GM12874 (cell line): ENCODE data around the gene RASA1.

Experiments used
- TF ChIP-seq, protein P1 (sequence below): IDR thresholded peaks from 2 replicates; pipeline ENCODE4 v1.5.1; 2011; ENCODE audit warnings: low read depth, mild to moderate bottlenecking, control low read depth, low read length, moderate library complexity; ENCODE audit not compliant: insufficient read depth

RASA1 gene

DNA sequence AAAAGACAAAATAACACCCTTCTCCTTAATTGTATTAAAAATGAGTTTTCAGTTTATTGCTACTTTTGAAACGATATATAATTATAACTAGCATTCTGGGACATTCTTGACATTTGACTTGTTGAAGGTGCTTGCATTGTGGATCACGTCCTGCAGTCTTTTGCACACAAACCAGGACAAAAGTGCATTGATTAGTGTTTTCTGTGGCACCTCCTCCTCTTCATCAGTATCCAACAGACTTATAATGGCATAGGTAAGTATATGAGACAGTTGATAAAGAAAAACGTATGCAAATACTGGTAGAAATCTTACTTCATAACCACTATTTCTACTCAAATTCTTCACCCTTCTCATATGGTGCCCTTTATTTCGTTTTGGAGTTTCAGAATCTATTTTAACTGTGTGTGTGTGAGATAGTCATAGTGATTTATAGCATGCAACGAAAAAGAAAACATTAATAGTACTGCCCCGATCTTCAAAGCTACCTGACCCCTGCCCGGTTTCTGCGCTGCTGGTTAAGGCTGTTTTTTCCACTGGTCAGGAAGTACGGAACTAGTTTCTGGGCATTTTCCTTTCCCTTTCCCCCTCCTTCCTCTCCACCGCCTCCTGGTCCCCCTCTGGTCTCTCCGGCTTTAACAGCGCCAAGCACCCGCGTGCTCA, 639 bp upstream of the RASA1 start:
- TF ChIP-seq, protein P1, sequence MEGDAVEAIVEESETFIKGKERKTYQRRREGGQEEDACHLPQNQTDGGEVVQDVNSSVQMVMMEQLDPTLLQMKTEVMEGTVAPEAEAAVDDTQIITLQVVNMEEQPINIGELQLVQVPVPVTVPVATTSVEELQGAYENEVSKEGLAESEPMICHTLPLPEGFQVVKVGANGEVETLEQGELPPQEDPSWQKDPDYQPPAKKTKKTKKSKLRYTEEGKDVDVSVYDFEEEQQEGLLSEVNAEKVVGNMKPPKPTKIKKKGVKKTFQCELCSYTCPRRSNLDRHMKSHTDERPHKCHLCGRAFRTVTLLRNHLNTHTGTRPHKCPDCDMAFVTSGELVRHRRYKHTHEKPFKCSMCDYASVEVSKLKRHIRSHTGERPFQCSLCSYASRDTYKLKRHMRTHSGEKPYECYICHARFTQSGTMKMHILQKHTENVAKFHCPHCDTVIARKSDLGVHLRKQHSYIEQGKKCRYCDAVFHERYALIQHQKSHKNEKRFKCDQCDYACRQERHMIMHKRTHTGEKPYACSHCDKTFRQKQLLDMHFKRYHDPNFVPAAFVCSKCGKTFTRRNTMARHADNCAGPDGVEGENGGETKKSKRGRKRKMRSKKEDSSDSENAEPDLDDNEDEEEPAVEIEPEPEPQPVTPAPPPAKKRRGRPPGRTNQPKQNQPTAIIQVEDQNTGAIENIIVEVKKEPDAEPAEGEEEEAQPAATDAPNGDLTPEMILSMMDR: no peak

DNA sequence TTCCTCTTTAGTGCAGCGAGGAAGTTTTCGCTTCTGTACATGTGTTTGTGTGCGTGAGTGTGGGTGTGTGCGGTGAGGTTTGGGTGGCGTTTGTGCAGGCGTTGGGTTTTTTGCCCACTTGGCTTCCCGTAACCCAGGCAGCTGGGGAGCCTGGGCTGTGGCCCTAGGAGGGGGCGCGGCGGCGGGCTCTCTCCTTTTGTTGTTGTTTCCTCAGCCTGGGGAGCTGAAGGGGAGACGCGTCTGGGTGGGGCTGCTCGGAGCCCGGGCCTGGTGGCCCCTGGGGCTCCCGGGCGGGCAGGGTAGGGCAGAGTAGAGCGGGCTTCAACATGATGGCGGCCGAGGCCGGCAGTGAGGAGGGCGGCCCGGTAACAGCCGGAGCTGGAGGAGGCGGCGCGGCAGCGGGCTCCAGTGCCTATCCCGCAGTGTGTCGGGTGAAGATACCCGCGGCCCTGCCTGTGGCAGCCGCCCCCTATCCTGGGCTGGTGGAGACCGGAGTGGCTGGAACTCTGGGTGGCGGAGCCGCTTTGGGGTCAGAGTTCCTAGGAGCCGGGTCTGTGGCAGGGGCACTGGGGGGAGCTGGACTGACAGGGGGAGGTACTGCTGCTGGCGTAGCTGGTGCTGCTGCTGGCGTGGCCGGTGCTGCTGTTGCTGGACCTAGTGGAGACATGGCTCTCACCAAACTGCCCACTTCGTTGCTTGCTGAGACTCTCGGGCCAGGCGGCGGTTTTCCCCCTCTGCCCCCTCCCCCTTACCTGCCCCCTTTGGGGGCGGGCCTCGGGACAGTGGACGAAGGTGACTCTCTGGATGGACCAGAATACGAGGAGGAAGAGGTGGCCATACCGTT, 665 bp downstream of the RASA1 start:
- TF ChIP-seq, protein P1: no peak

DNA sequence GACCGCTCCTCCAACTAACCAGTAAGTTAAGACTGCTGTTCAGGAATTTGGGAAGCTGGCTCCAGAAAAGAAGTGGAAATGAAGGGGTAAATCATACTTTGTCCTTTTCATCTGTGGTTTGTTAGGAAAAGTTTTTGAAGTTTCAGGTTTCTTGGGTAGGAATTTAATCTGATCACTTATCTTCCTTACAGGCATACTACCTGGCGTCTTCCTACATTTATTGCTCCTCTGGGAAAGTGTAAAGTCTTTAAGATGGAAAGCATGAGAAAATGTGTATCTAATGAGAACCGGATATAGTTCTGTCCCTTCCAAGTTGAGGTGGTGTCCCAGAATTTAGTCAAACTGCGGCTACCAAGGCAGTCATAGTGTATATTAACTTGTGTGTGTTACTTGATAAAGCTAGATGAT, 1.3 kb downstream of the RASA1 start:
- TF ChIP-seq, protein P1: no peak

DNA sequence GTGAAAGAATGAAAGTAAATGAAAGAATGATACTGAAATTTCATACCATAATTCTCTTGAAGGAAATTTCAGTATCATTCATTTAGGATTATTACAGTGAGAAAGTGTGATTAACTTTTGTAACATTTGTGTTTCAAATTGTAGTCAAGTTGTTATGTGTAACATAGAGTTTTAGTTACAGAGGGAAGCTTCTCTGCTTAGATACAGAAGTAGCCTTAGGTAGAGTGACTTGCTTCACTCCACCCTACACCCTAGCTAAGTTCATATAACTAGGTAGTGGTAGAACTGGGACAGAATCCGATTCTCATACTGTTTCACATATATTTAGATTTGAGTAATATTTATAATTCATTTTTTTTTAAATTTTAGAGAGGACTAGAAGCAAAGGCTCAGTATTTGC, 9.0 kb downstream of the RASA1 start:
- TF ChIP-seq, protein P1: no peak

DNA sequence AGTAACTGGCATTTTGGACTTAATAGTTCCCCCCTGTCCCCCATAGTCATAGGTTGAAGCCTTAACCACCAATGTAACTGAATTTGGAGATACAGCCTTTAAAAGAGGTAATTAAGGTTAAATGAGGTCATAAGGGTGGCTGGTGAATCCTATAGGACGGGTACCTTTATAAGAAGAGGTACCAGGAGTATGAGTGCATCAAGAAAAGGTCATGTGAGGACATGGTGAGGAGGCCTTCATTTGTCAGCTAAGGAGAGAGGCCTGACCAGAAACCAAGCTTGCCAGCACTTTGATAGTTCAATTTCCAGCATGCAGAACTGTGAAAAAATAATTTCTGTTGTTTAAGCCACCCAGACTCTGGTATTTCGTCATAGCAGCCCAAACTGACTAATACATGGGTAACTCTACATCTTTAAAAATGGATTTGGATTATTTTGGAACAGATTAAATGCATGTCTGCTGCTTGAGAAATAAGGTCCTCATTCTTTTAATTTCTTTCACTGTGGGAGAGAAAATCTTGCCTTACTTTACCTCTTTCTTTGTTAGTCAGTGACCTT, 9.7 kb downstream of the RASA1 start:
- TF ChIP-seq, protein P1: no peak

DNA sequence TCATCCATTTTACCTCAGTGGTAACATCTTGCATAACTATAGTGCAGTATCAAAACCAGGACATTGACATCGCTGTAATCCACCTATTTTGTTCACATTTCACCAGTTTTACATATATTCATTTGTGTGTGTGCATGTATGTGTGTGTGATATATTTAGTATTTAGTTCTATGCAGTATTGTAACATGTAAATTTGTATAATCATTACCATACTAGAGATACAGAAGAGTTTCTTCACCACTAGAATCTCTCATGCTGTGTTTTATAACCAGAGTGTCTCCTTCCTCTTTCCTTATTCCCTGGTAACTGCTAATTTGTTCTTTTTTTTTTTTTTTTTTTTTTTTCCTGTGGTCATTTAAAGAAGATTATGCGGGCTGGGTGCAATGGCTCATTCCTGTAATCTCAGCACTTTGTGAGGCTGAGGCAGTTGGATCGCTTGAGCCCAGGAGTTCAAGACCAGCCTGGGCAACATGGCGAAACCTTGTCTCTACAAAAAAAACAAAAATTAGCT, 11.0 kb downstream of the RASA1 start:
- TF ChIP-seq, protein P1: no peak

DNA sequence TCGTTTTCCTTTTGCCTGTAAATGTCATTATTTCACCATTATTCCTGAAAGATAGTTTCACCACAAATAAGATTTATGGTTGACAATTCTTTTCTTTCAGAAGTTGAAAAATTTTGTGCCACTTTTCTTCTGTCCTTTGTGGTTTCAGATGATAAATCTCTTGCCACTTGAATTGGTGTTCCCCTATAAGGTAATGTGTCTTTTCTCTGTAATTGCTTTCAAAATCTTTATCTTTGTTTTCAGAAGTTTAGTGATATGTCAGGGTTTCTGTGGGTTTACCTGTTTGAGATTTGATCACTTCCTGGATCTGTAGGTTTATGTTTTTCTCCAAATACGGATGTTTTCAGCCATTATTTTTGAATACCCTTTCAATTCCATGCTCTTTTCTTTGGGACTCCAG, 14.6 kb downstream of the RASA1 start:
- TF ChIP-seq, protein P1: no peak
